ENCODE measurements around the gene NLRP9.
"Not testable (repeated sequence)": the region's sequence is repeated elsewhere in the genome, so short reads cannot be mapped to it uniquely, and the experiment has no call there.

NLRP9 gene

GRCh38 chr19:55738302-55738701 is at the start of gene NLRP9:
TSS of gene NLRP9 (minus strand) at chr19:55738402. CDS start at chr19:55738374, 28 bp downstream.
- no peak for DNase-seq (ENCODE audit: low read depth in 2 of 2, low spot score in 1 of 2)

- DNase-seq (ENCODE audit: low read depth in 2 of 2, low spot score in 1 of 2): no peak
Observed at GRCh38 chr19:55781112-55781511, 42.9 kb upstream of the NLRP9 start.

GRCh38 chr19:55778331-55778730 is 40.1 kb upstream of the NLRP9 start:
- DNase-seq (ENCODE audit: low read depth in 2 of 2, low spot score in 1 of 2): no peak

- no peak for DNase-seq (ENCODE audit: low read depth in 2 of 2, low spot score in 1 of 2)
Observed at GRCh38 chr19:55777528-55777927, 39.3 kb upstream of the NLRP9 start.

GRCh38 chr19:55769632-55770031 is 31.4 kb upstream of the NLRP9 start:
- DNase-seq (ENCODE audit: low read depth in 2 of 2, low spot score in 1 of 2): not testable (repeated sequence)

- DNase-seq (ENCODE audit: low read depth in 2 of 2, low spot score in 1 of 2): not testable (repeated sequence)
Observed at GRCh38 chr19:55768818-55769217, 30.6 kb upstream of the NLRP9 start, which contains the start of gene RFPL4AL1. TSS of gene RFPL4AL1 (plus strand) at chr19:55769118. CDS start at chr19:55771805, 2,687 bp downstream.

GRCh38 chr19:55766466-55766865 is 28.3 kb upstream of the NLRP9 start:
- no peak for DNase-seq (ENCODE audit: low read depth in 2 of 2, low spot score in 1 of 2)

GRCh38 chr19:55758797-55759196 is 20.6 kb upstream of the NLRP9 start, which contains the start of gene RFPL4A:
TSS of gene RFPL4A (plus strand) at chr19:55759097. CDS start at chr19:55761801, 2,704 bp downstream.
- not testable (repeated sequence) for DNase-seq (ENCODE audit: low read depth in 2 of 2, low spot score in 1 of 2)

GRCh38 chr19:55756808-55757207 is 18.6 kb upstream of the NLRP9 start:
- DNase-seq (ENCODE audit: low read depth in 2 of 2, low spot score in 1 of 2): not testable (repeated sequence)

- no peak for DNase-seq (ENCODE audit: low read depth in 2 of 2, low spot score in 1 of 2)
Observed at GRCh38 chr19:55753401-55753800, 15.2 kb upstream of the NLRP9 start.

- DNase-seq (ENCODE audit: low read depth in 2 of 2, low spot score in 1 of 2): no peak
Observed at GRCh38 chr19:55750715-55751114, 12.5 kb upstream of the NLRP9 start.

GRCh38 chr19:55730378-55730777 is 7.8 kb downstream of the NLRP9 start:
- DNase-seq (ENCODE audit: low read depth in 2 of 2, low spot score in 1 of 2): not testable (repeated sequence)

GRCh38 chr19:55723491-55723890 is 14.7 kb downstream of the NLRP9 start:
- no peak for DNase-seq (ENCODE audit: low read depth in 2 of 2, low spot score in 1 of 2)

GRCh38 chr19:55720801-55721200 is 17.4 kb downstream of the NLRP9 start:
- DNase-seq (ENCODE audit: low read depth in 2 of 2, low spot score in 1 of 2): no peak

- no peak for DNase-seq (ENCODE audit: low read depth in 2 of 2, low spot score in 1 of 2)
Observed at GRCh38 chr19:55720214-55720746, 17.9 kb downstream of the NLRP9 start.

- not testable (repeated sequence) for DNase-seq (ENCODE audit: low read depth in 2 of 2, low spot score in 1 of 2)
Observed at GRCh38 chr19:55717879-55718711, 20.1 kb downstream of the NLRP9 start.

- no peak for DNase-seq (ENCODE audit: low read depth in 2 of 2, low spot score in 1 of 2)
Observed at GRCh38 chr19:55717251-55717650, 21.0 kb downstream of the NLRP9 start.

- no peak for DNase-seq (ENCODE audit: low read depth in 2 of 2, low spot score in 1 of 2)
Observed at GRCh38 chr19:55716531-55716930, 21.7 kb downstream of the NLRP9 start.

GRCh38 chr19:55712804-55713631 is 25.2 kb downstream of the NLRP9 start:
- DNase-seq (ENCODE audit: low read depth in 2 of 2, low spot score in 1 of 2): no peak

GRCh38 chr19:55711719-55712118 is 26.5 kb downstream of the NLRP9 start:
- DNase-seq (ENCODE audit: low read depth in 2 of 2, low spot score in 1 of 2): no peak

- no peak for DNase-seq (ENCODE audit: low read depth in 2 of 2, low spot score in 1 of 2)
Observed at GRCh38 chr19:55705972-55706371, 32.2 kb downstream of the NLRP9 start.

Measured in stimulated activated CD8-positive, alpha-beta memory T cell treated with anti-CD3 and anti-CD28 coated beads, Interleukin-4, amount 100 ng/mL, for 1 hour (primary cell).